MCF 10A (cell line): ENCODE results near the gene P4HA2. TPM values are rescaled to one million over a fixed set of nuclear protein-coding genes. Genes with fewer than 3 reads are reported as not detected.
"Not testable (repeated sequence)": the region's sequence is repeated elsewhere in the genome, so short reads cannot be mapped to it uniquely, and the experiment has no call there.

ENCODE experiments used
- BruUV-seq: library from RNA; stranded (reverse); fragments of 400-500 nt; replicated peaks from 2 replicates; lab custom pipeline; 2021; lab: Mats Ljungman, UMichigan
- CTCF ChIA-PET: fragments of 300-600 bp; sonication (Branson Sonifier 250); formaldehyde crosslinking; extraction: SDS; loops from one replicate; lab custom pipeline; 2021; ENCODE audit warnings: antibody characterized with exemption, inconsistent platforms; lab: Yijun Ruan, JAX
- POLR2A ChIA-PET: fragments of 300-600, 350-650 bp; sonication (Branson Sonifier 250); formaldehyde crosslinking; extraction: SDS; loops from one replicate; lab custom pipeline; 2020; ENCODE audit warnings: antibody characterized with exemption, inconsistent platforms; lab: Yijun Ruan, JAX
- DNase-seq: peaks from one replicate; pipeline ENCODE4 v3.0.0-alpha.2; 2018; ENCODE audit not compliant: unreplicated experiment
- H3K27ac Mint-ChIP-seq: one replicate; pipeline ENCODE4 v1.8.0; 2022; ENCODE audit warnings: mild to moderate bottlenecking, low read depth, mixed read lengths; ENCODE audit not compliant: unreplicated experiment
- H3K27me3 Mint-ChIP-seq: one replicate; pipeline ENCODE4 v1.8.0; 2022; ENCODE audit warnings: mixed read lengths; ENCODE audit not compliant: insufficient read depth, unreplicated experiment
- H3K36me3 Mint-ChIP-seq: one replicate; pipeline ENCODE4 v1.8.0; 2022; ENCODE audit warnings: mild to moderate bottlenecking, moderate library complexity, mixed read lengths; ENCODE audit not compliant: insufficient read depth, unreplicated experiment
- H3K4me1 Mint-ChIP-seq: one replicate; pipeline ENCODE4 v1.8.0; 2022; ENCODE audit warnings: mixed read lengths; ENCODE audit not compliant: insufficient read depth, unreplicated experiment
- H3K4me3 Mint-ChIP-seq: one replicate; pipeline ENCODE4 v1.8.0; 2022; ENCODE audit warnings: mild to moderate bottlenecking, moderate library complexity, mixed read lengths; ENCODE audit not compliant: unreplicated experiment
- H3K9me3 Mint-ChIP-seq: one replicate; pipeline ENCODE4 v1.8.0; 2022; ENCODE audit warnings: mixed read lengths; ENCODE audit not compliant: unreplicated experiment
- CTCF ChIP-seq: fragments of 200-600 bp; IDR thresholded peaks from one replicate; pipeline ENCODE4 v1.8.0; 2022; ENCODE audit warnings: antibody characterized with exemption, mild to moderate bottlenecking; ENCODE audit not compliant: unreplicated experiment
- intact Hi-C: fragments of 100-400 bp; cut with micrococcal nuclease; formaldehyde crosslinking; loops from 2 replicates; pipeline ENCODE4 v1.14.1; 2022
- microRNA-seq: library from miRNA; unstranded; fragments of <30 nt; microRNA quantifications from one replicate; pipeline ENCODE4 v1.2.0, GENCODE V29; 2022
- total RNA-seq: library from RNA; stranded (reverse); gene quantifications from 2 replicates; pipeline ENCODE4 v1.2.3, GENCODE V29; 2022

Gene P4HA2
- total RNA-seq, 1 experiment from 2014 or later: 53.1 TPM

- H3K27ac Mint-ChIP-seq: no peak overlapping the region
- ChIA-PET CTCF (no interaction called here), POLR2A (interaction anchor here (0.9 kb wide), 1 partner anchor 409 kb away, joined by 3 read pairs; the partner anchor contains the start of gene RAD50)
- no peak for TF ChIP-seq CTCF
- H3K27me3 Mint-ChIP-seq: no peaks in the 10 kb centered on the region
- peaks cover 21% of the 10 kb centered on the region for H3K9me3 Mint-ChIP-seq
- DNase-seq: no peak
- no peak overlapping the region for H3K4me3 Mint-ChIP-seq
- H3K4me1 Mint-ChIP-seq: no peaks in the 10 kb centered on the region
- no TSS peak for BruUV-seq
- intact Hi-C loops: no loop called here
- no peaks in the 10 kb centered on the region for H3K36me3 Mint-ChIP-seq
These were observed 80.0 kb downstream of the P4HA2 start for GRCh38 chr5:132147663-132148062.

- POLR2A ChIA-PET, H3K4me3 Mint-ChIP-seq, H3K27ac Mint-ChIP-seq, CTCF ChIA-PET, DNase-seq, H3K4me1 Mint-ChIP-seq, H3K27me3 Mint-ChIP-seq, intact Hi-C loops, BruUV-seq, H3K36me3 Mint-ChIP-seq: not testable (repeated sequence)
- peaks cover 27% of the 10 kb centered on the region for H3K9me3 Mint-ChIP-seq
These were observed 82.3 kb downstream of the P4HA2 start for GRCh38 chr5:132145326-132145725.

GRCh38 chr5:132143148-132143547 is 84.5 kb downstream of the P4HA2 start:
- intact Hi-C loops: no loop called here
- POLR2A ChIA-PET: no interaction called here
- peaks cover 7% of the 10 kb centered on the region for H3K4me1 Mint-ChIP-seq
- BruUV-seq: no TSS peak
- H3K9me3 Mint-ChIP-seq: peaks cover 45% of the 10 kb centered on the region
- H3K27me3 Mint-ChIP-seq: no peaks in the 10 kb centered on the region
- no peak for TF ChIP-seq CTCF
- no peak for DNase-seq
- H3K4me3 Mint-ChIP-seq: no peak overlapping the region
- no peaks in the 10 kb centered on the region for H3K36me3 Mint-ChIP-seq
- CTCF ChIA-PET: no interaction called here
- H3K27ac Mint-ChIP-seq: no peak overlapping the region

GRCh38 chr5:132142459-132142858 is 85.2 kb downstream of the P4HA2 start:
- no peak for TF ChIP-seq CTCF
- no peak overlapping the region for H3K27ac Mint-ChIP-seq
- intact Hi-C loops: no loop called here
- no peak overlapping the region for H3K4me3 Mint-ChIP-seq
- H3K27me3 Mint-ChIP-seq: no peaks in the 10 kb centered on the region
- peaks cover 10% of the 10 kb centered on the region for H3K4me1 Mint-ChIP-seq
- H3K9me3 Mint-ChIP-seq: peaks cover 45% of the 10 kb centered on the region
- DNase-seq: no peak
- no TSS peak for BruUV-seq
- ChIA-PET POLR2A (interaction anchor here (1.5 kb wide), 1 partner anchor 151 kb away, joined by 3 read pairs; no protein-coding TSS in a partner anchor), CTCF (interaction anchor here (1.5 to 2.1 kb wide), 2 partner anchors 38 to 77 kb away, joined by 7 to 10 read pairs; no protein-coding TSS in a partner anchor)
- H3K36me3 Mint-ChIP-seq: no peaks in the 10 kb centered on the region

Small RNAs within 50 kb of the gene (microRNA-seq; reads per million reads assigned to microRNA genes)
- not detected for gene MIR6830

Other genes starting within 250 kb of the P4HA2 start
- gene ACSL6, start 216.2 kb downstream of the P4HA2 start, total RNA-seq: not detected in 2 replicates
- gene IL3, start 167.2 kb downstream of the P4HA2 start, total RNA-seq: not detected in 2 replicates
- gene CSF2, start 154.1 kb downstream of the P4HA2 start, total RNA-seq: not detected in 2 replicates
- 91.4 and 101 TPM in 2 replicates for gene PDLIM4, start 29.8 kb upstream of the P4HA2 start, total RNA-seq
- 13.5 and 17.5 TPM in 2 replicates for gene SLC22A4, start 66.5 kb upstream of the P4HA2 start, total RNA-seq
- 122 and 167 TPM in 2 replicates for gene SLC22A5, start 141.9 kb upstream of the P4HA2 start, total RNA-seq